IMR-90 (cell line): ENCODE measurements around the gene B4GALNT3. TPM values are rescaled to one million over a fixed set of nuclear protein-coding genes. Genes with fewer than 3 reads are reported as not detected.
A peak's percentile ranks its signal among the peaks of the same experiment; 100 is the strongest.

ENCODE experiments used
- ATAC-seq: fragments of 200-7000 bp; cut with Tn5 transposase; 2 replicates; pipeline ENCODE4 v1.9.1; 2020; ENCODE audit warnings: low read depth, mild to moderate bottlenecking, moderate library complexity
- BruUV-seq: library from RNA; stranded (reverse); fragments of 400-500 nt; replicated peaks from 2 replicates; lab custom pipeline; 2021; lab: Mats Ljungman, UMichigan
- CTCF ChIA-PET: fragments of 300-600 bp; formaldehyde crosslinking; extraction: SDS; loops from one replicate; lab custom pipeline; 2021; ENCODE audit warnings: antibody characterized with exemption; lab: Yijun Ruan, JAX
- POLR2A ChIA-PET: fragments of 300-600 bp; sonication (Branson Sonifier 250); formaldehyde crosslinking; loops from one replicate; lab custom pipeline; 2022; ENCODE audit warnings: antibody characterized with exemption; ENCODE audit not compliant: unreplicated experiment; lab: Charles Lee
- DNase-seq: peaks from one replicate; pipeline ENCODE4 v3.0.0; 2013
- H2AFZ ChIP-seq: replicated peaks from 2 replicates; pipeline ENCODE3; 2013; ENCODE audit warnings: low read length, mild to moderate bottlenecking; ENCODE audit not compliant: poor library complexity
- H2AK5ac ChIP-seq: 2 replicates; pipeline ENCODE4 v1.6.1; 2013; ENCODE audit warnings: low read depth, low read length, inconsistent platforms
- H2AK9ac ChIP-seq: replicated peaks from 2 replicates; pipeline ENCODE3; 2013; ENCODE audit warnings: mild to moderate bottlenecking, low read depth, low read length, moderate library complexity; ENCODE audit not compliant: poor library complexity
- H2BK120ac ChIP-seq: 2 replicates; pipeline ENCODE4 v1.6.1; 2013; ENCODE audit warnings: low read depth, low read length, inconsistent platforms
- H2BK15ac ChIP-seq: 3 replicates; pipeline ENCODE4 v1.6.1; 2013; ENCODE audit warnings: low read depth, low read length, inconsistent platforms
- H2BK20ac ChIP-seq: 2 replicates; pipeline ENCODE4 v1.6.1; 2013; ENCODE audit warnings: low read depth, mild to moderate bottlenecking, inconsistent platforms, low read length, moderate library complexity
- H2BK5ac ChIP-seq: 2 replicates; pipeline ENCODE4 v1.6.1; 2013; ENCODE audit warnings: mild to moderate bottlenecking, low read depth, low read length, inconsistent platforms; ENCODE audit not compliant: poor library complexity, severe bottlenecking
- H3K14ac ChIP-seq: replicated peaks from 2 replicates; pipeline ENCODE4 v1.6.1; 2013; ENCODE audit warnings: low read depth, low read length, inconsistent platforms
- H3K18ac ChIP-seq: 2 replicates; pipeline ENCODE4 v1.6.1; 2013; ENCODE audit warnings: low read depth, low read length, control low read depth
- H3K23ac ChIP-seq: 2 replicates; pipeline ENCODE4 v1.6.1; 2013; ENCODE audit warnings: low read depth, low read length, inconsistent platforms
- H3K27ac ChIP-seq: 2 replicates; pipeline ENCODE4 v1.5.1; 2013; ENCODE audit warnings: mild to moderate bottlenecking, control low read depth, low read length; ENCODE audit not compliant: insufficient read depth
- H3K27me3 ChIP-seq: 2 replicates; pipeline ENCODE4 v1.6.1; 2013; ENCODE audit warnings: low read length; ENCODE audit not compliant: control insufficient read depth, insufficient read depth
- H3K36me3 ChIP-seq: 2 replicates; pipeline ENCODE4 v1.6.1; 2013; ENCODE audit warnings: low read length, mixed read lengths; ENCODE audit not compliant: control insufficient read depth, insufficient read depth
- H3K4ac ChIP-seq: 2 replicates; pipeline ENCODE4 v1.6.1; 2013; ENCODE audit warnings: low read depth, low read length, inconsistent platforms
- H3K4me1 ChIP-seq: 2 replicates; pipeline ENCODE4 v1.6.1; 2013; ENCODE audit warnings: low read length, mixed read lengths; ENCODE audit not compliant: control insufficient read depth, insufficient read depth
- H3K4me2 ChIP-seq: 2 replicates; pipeline ENCODE4 v1.6.1; 2013; ENCODE audit warnings: low read depth, mild to moderate bottlenecking, control low read depth, low read length, moderate library complexity
- H3K4me3 ChIP-seq: 2 replicates; pipeline ENCODE4 v1.5.1; 2013; ENCODE audit warnings: low read depth, mild to moderate bottlenecking, control low read depth, low read length, moderate library complexity; ENCODE audit not compliant: insufficient read depth
- H3K56ac ChIP-seq: 2 replicates; pipeline ENCODE4 v1.6.1; 2013; ENCODE audit warnings: low read length, inconsistent platforms; ENCODE audit not compliant: insufficient read depth; ENCODE audit errors: extremely low read depth
- H3K79me1 ChIP-seq, 2 experiments: 2 replicates each; pipeline ENCODE4 v1.6.1; 2013; ENCODE audit warnings: low read length in 2 of 2, inconsistent platforms in 1 of 2, low read depth in 1 of 2
- H3K9ac ChIP-seq: 2 replicates; pipeline ENCODE4 v1.6.1; 2013; ENCODE audit warnings: low read depth, low read length, control low read depth
- H3K9me1 ChIP-seq: 2 replicates; pipeline ENCODE4 v1.6.1; 2013; ENCODE audit warnings: low read length, inconsistent platforms; ENCODE audit not compliant: insufficient read depth
- H3K9me3 ChIP-seq: 2 replicates; pipeline ENCODE4 v1.6.1; 2013; ENCODE audit warnings: low read length; ENCODE audit not compliant: control insufficient read depth, insufficient read depth
- H4K20me1 ChIP-seq: 2 replicates; pipeline ENCODE4 v1.6.1; 2013; ENCODE audit warnings: low read length, inconsistent platforms; ENCODE audit not compliant: insufficient read depth
- H4K5ac ChIP-seq: 2 replicates; pipeline ENCODE4 v1.6.1; 2013; ENCODE audit warnings: mild to moderate bottlenecking, low read depth, low read length, control low read depth
- H4K8ac ChIP-seq, 2 experiments: 2 replicates each; pipeline ENCODE4 v1.6.1; 2013; ENCODE audit warnings: low read depth in 2 of 2, low read length in 2 of 2, control low read depth in 1 of 2, inconsistent platforms in 1 of 2
- H4K91ac ChIP-seq: 2 replicates; pipeline ENCODE4 v1.6.1; 2013; ENCODE audit warnings: low read depth, low read length, inconsistent platforms; ENCODE audit not compliant: insufficient read depth
- BHLHE40 ChIP-seq: fragments of 150-350 bp; IDR thresholded peaks from 2 replicates; pipeline ENCODE4 v1.6.1; 2016; ENCODE audit warnings: mild to moderate bottlenecking, low read depth, low read length
- CEBPB ChIP-seq: IDR thresholded peaks from 2 replicates; pipeline ENCODE4 v1.6.1; 2012; ENCODE audit warnings: low read depth, low read length, improper control_type of control experiment
- CHD1 ChIP-seq: IDR thresholded peaks from 2 replicates; pipeline ENCODE4 v1.6.1; 2012; ENCODE audit warnings: low read depth, low read length, improper control_type of control experiment
- CTCF ChIP-seq: conservative IDR thresholded peaks from 2 replicates; pipeline ENCODE4 v1.5.1; 2012; ENCODE audit warnings: mild to moderate bottlenecking, low read depth, low read length, improper control_type of control experiment
- ELK1 ChIP-seq: fragments of 150-350 bp; IDR thresholded peaks from 2 replicates; pipeline ENCODE4 v1.6.1; 2016; ENCODE audit warnings: low read depth, mild to moderate bottlenecking, low read length, moderate library complexity, borderline replicate concordance
- FOS ChIP-seq: fragments of 150-350 bp; IDR thresholded peaks from 2 replicates; pipeline ENCODE4 v1.6.1; 2016; ENCODE audit warnings: low read depth, low read length
- MAFK ChIP-seq: IDR thresholded peaks from 2 replicates; pipeline ENCODE4 v1.6.1; 2012; ENCODE audit warnings: low read depth, low read length, improper control_type of control experiment
- MAZ ChIP-seq: IDR thresholded peaks from 2 replicates; pipeline ENCODE4 v1.6.1; 2012; ENCODE audit warnings: low read depth, mild to moderate bottlenecking, low read length, improper control_type of control experiment, moderate library complexity, borderline replicate concordance
- MXI1 ChIP-seq: IDR thresholded peaks from 2 replicates; pipeline ENCODE4 v1.6.1; 2012; ENCODE audit warnings: low read depth, mild to moderate bottlenecking, low read length, moderate library complexity, borderline replicate concordance
- NFE2L2 ChIP-seq: fragments of 150-350 bp; IDR thresholded peaks from 2 replicates; pipeline ENCODE4 v1.6.1; 2016; ENCODE audit warnings: low read depth, mild to moderate bottlenecking, low read length
- POLR2A ChIP-seq: IDR thresholded peaks from 2 replicates; pipeline ENCODE4 v1.6.1; 2012; ENCODE audit warnings: mild to moderate bottlenecking, low read depth, low read length
- RAD21 ChIP-seq: IDR thresholded peaks from 2 replicates; pipeline ENCODE4 v1.6.1; 2012; ENCODE audit warnings: low read length, improper control_type of control experiment
- RCOR1 ChIP-seq: IDR thresholded peaks from 2 replicates; pipeline ENCODE4 v1.6.1; 2012; ENCODE audit warnings: mild to moderate bottlenecking, low read length, improper control_type of control experiment; ENCODE audit not compliant: insufficient replicate concordance
- RFX5 ChIP-seq: IDR thresholded peaks from 2 replicates; pipeline ENCODE4 v1.8.0; 2012; ENCODE audit warnings: low read depth, mild to moderate bottlenecking, low read length, moderate library complexity
- SMC3 ChIP-seq: fragments of 150-350 bp; IDR thresholded peaks from 2 replicates; pipeline ENCODE4 v1.6.1; 2016; ENCODE audit warnings: low read depth, mild to moderate bottlenecking, antibody characterized with exemption, low read length, moderate library complexity
- WGBS, 2 experiments: methylation state at CpG; one replicate each; pipeline versions ENCODE4 v1.1.5 to v1.1.7; 2013; ENCODE audit warnings: missing lambda C conversion rate in 2 of 2; ENCODE audit not compliant: insufficient read length in 1 of 2; ENCODE audit errors: extremely low coverage in 2 of 2; 5-methylcytosine and 5-hydroxymethylcytosine counted together
- dilution Hi-C: fragments of 300-500 bp; cut with HindIII; formaldehyde crosslinking; loops from one replicate; pipeline ENCODE4 v1.14.3; 2018; ENCODE audit warnings: low sequenced_read_pairs; ENCODE audit not compliant: unreplicated experiment
- in situ Hi-C: fragments of 300-500 bp; cut with MboI; formaldehyde crosslinking; loops from 3 replicates; pipeline ENCODE4 v1.14.3; 2019; ENCODE audit warnings: low sequenced_read_pairs, inconsistent platforms, mixed read lengths
- intact Hi-C: fragments of 100-400 bp; cut with micrococcal nuclease; formaldehyde crosslinking; loops from 2 replicates; pipeline ENCODE4 v1.10.0; 2022
- polyA plus RNA-seq, 3 experiments: library from polyadenylated mRNA; depleted of rRNA; stranded (reverse); fragments of >200 nt; gene quantifications; 2 replicates each; pipeline ENCODE4 v1.2.3, GENCODE V29; 2012; ENCODE audit warnings: low replicate concordance in 1 of 3
- total RNA-seq: library from RNA; depleted of rRNA; stranded (reverse); fragments of >200 nt; gene quantifications from 2 replicates; pipeline ENCODE4 v1.2.3, GENCODE V29; 2012
- TF ChIP-seq, protein P1 (sequence below): fragments of 150-350 bp; IDR thresholded peaks from 2 replicates; pipeline ENCODE4 v1.6.1; 2017; ENCODE audit warnings: mild to moderate bottlenecking, antibody characterized with exemption, low read length, low read depth

Gene B4GALNT3
- total and polyA plus RNA-seq, 2 of the 4 experiments (the other 2 are of a cell fraction): not detected

GRCh38 chr12:572532-572899 is 112.8 kb downstream of the B4GALNT3 start:
- Histone ChIP-seq H3K23ac (no peak overlapping the region), H2AK9ac (peak overlapping the region; percentile 51), H3K27me3 (no peaks in the 10 kb centered on the region), H3K18ac (no peak overlapping the region), H3K79me1 (peaks cover 0 to 17% of the 10 kb centered on the region in 2 experiments; a peak in 2 of 4 replicates), H3K4me3 (no peak overlapping the region), H2AFZ (no peak overlapping the region), H3K9me3 (0 out of 2 replicates have a peak, but pooled peaks cover 2% of the 10 kb centered on the region), H3K4ac (peak overlapping the region; percentile 77; the same call in 1 of the 2 replicates), H4K91ac (0 out of 2 replicates have a peak overlapping the region, but pooled peaks have one; percentile 47), H3K14ac (no peak overlapping the region), H3K36me3 (no peaks in the 10 kb centered on the region), H3K27ac (no peak overlapping the region), H4K8ac (peak overlapping the region in 1 of 2 experiments; percentile 22; a peak in 1 of 4 replicates), H4K20me1 (no peaks in the 10 kb centered on the region), H2BK5ac (peak overlapping the region; percentile 15), H3K4me1 (peaks cover 17% of the 10 kb centered on the region), H3K4me2 (no peak overlapping the region), H2BK120ac (0 out of 2 replicates have a peak overlapping the region, but pooled peaks have one; percentile 66), H4K5ac (no peak overlapping the region), H2AK5ac (peak overlapping the region; percentile 66), H2BK20ac (peak overlapping the region; percentile 66), H3K9ac (no peak overlapping the region), H3K9me1 (peaks cover 19% of the 10 kb centered on the region), H3K56ac (no peak overlapping the region), H2BK15ac (0 out of 3 replicates have a peak overlapping the region, but pooled peaks have one; percentile 1)
- DNase-seq (peak; percentile 31), ATAC-seq (no peak)
- no TSS peak for BruUV-seq
- ChIA-PET POLR2A (interaction anchor here (0.5 to 0.6 kb wide), 2 partner anchors 30 to 183 kb away, joined by 3 to 9 read pairs; partner anchors contain the start of gene KDM5A), CTCF (interaction anchor here (1.6 to 2.7 kb wide), 2 partner anchors 179 to 520 kb away, joined by 6 to 19 read pairs; partner anchors contain the start of gene WNK1)
- intact Hi-C loops: loop anchor here (5.0 to 10.0 kb wide), 3 partner anchors 282 to 520 kb away; no protein-coding TSS in a partner anchor
- whole genome bisulfite sequencing, 2 experiments: no CpG with 5 or more reads among the region's 3 CpGs
- in situ Hi-C loops: loop anchor here (5.0 to 10.0 kb wide), 3 partner anchors 240 to 1012 kb away; no protein-coding TSS in a partner anchor
- dilution Hi-C loops: no loop called here
- TF ChIP-seq, protein P1, sequence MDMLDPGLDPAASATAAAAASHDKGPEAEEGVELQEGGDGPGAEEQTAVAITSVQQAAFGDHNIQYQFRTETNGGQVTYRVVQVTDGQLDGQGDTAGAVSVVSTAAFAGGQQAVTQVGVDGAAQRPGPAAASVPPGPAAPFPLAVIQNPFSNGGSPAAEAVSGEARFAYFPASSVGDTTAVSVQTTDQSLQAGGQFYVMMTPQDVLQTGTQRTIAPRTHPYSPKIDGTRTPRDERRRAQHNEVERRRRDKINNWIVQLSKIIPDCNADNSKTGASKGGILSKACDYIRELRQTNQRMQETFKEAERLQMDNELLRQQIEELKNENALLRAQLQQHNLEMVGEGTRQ: no peak
- no peak for TF ChIP-seq POLR2A
- no peak for TF ChIP-seq MAZ
- TF ChIP-seq NFE2L2: no peak
- TF ChIP-seq CHD1: no peak
- no peak for TF ChIP-seq MXI1
- TF ChIP-seq MAFK: no peak
- no peak for TF ChIP-seq BHLHE40
- TF ChIP-seq RAD21: no peak
- TF ChIP-seq RCOR1: no peak
- no peak for TF ChIP-seq RFX5
- TF ChIP-seq CEBPB: no peak
- TF ChIP-seq FOS: no peak
- no peak for TF ChIP-seq CTCF
- TF ChIP-seq SMC3: no peak
- no peak for TF ChIP-seq ELK1
